Skin of body (tissue), 2 donors: ENCODE data around the gene SETD9. TPM values are rescaled to one million over a fixed set of nuclear protein-coding genes. Genes with fewer than 3 reads are reported as not detected.

Source experiments
- DNase-seq: peaks from one replicate; lab custom pipeline; 2025; lab: John Stamatoyannopoulos, UW
- total RNA-seq: library from RNA; depleted of rRNA; stranded (reverse); fragments of >200 nt; gene quantifications from one replicate; pipeline ENCODE4 v1.2.3, GENCODE V29; 2014

Gene SETD9
- total RNA-seq, 1 donor from 2014 or later: 7.8 TPM

- no peak for DNase-seq
Observed at GRCh38 chr5:56934325-56934724, 24.9 kb downstream of the SETD9 start.

DNA sequence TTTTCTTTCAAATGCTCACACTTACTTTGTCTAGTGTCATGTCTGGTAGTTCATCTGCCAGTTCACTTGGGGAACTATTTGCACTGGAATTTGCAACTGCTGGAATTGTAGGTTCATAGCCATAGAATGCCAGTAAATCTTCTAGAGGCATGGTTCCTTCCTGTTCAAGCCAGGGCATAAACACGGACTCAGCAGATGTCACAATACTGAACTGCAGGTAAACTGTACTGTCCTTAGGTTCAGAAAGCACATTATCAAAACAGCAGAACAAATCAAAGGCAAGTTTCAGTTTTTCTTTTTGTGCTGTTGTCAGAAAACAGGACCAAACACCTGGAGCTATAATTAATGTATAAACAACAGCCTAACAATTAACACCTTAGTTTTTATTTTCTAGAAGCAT lies 29.5 kb downstream of the SETD9 start:
- DNase-seq: no peak

- DNase-seq: peak; percentile 27
Observed at GRCh38 chr5:56941981-56942380, 32.6 kb downstream of the SETD9 start.

DNA sequence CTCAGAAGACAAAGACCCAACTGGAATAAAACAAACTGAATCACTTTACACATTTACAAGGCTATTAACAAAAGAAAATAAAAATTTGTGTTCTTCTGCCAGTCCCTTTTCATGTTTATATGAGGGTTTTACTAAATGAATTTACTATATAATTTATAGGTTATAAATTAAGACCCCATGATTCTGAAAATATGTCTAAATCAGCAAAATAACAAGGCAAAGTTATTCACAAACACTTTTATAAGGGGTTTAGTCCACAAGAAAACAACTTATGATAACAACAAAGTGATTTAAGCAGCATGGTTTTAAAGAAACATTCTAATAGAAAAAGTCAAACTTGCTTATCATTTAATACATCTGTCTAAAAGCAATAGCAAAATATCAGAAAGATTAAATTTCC lies 37.7 kb downstream of the SETD9 start:
- DNase-seq: no peak

- DNase-seq: peak; percentile 88
Observed at GRCh38 chr5:56950626-56951125, 41.3 kb downstream of the SETD9 start.

GRCh38 chr5:56951126-56951945 lies 41.9 kb downstream of the SETD9 start:
- DNase-seq: peak; percentile 39

DNA sequence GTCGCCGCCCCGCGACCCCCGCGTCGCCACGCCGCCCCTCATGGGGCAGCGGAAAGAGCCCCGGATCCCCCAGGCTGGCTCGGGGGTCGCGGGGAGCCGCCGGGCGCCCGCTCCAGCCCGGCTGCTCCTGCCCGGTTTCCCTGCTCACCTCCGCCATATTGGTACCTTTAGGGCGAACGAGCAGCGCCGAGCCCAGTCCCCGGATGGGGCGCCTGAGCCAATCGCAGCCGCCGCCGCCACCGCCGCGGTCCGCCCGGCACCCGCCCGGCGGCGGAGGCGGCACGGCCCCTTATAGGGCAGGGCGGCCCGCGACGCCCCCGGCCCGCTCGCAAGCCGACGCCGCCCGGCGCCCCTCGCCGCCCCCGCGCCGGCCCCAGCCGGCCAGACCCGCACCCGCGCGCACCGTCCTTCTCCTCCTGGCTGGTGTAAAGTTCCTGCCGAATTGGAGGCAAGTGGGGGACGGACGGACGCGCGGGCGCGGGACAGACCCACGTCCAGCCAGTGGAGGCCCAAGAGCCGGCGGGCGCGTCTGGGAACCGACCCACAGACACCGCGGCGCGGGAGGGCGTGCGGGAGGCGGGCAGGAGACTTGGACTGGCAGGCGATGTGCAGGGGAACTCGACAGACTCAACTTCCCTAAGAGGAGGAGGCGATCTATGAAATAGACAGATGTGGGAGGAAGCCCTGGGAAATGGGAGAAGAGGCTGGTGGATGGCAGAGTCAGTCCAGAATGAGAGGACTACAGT lies 42.7 kb downstream of the SETD9 start, which contains the start of gene MIER3:
Gene MIER3 (minus strand): TSS at position 178 of the 746 bp plus-strand sequence. CDS start 21 bp downstream, at position 157.
- peak; percentile 62 for DNase-seq

- no peak for DNase-seq
Observed at GRCh38 chr5:56954262-56954661, 44.9 kb downstream of the SETD9 start.

GRCh38 chr5:56958595-56958994 lies 49.2 kb downstream of the SETD9 start:
- no peak for DNase-seq

- DNase-seq: no peak
Observed at GRCh38 chr5:56959326-56959725, 49.9 kb downstream of the SETD9 start.

DNA sequence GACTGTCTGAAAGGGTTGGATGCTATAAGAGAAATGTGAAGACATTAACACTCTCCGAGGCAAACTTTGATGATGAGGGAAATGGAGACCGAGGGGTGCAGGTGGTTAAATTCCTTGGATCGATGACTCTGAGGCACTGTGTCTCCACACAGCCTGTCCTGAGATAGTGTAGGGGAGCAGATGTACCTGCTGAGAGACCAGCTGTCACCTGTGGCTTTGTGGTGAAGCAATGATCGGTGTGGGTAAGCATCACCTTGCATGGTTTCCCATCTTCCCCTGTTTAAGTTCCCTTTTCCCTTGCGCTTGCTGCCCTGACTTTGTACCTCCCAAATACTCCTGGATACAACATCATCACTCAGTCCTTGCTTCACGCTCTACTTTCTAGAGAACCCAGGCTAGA lies 52.4 kb downstream of the SETD9 start:
- DNase-seq: no peak

- no peak for DNase-seq
Observed at GRCh38 chr5:56962286-56962685, 52.9 kb downstream of the SETD9 start.

GRCh38 chr5:56963246-56963645 lies 53.9 kb downstream of the SETD9 start:
- no peak for DNase-seq

DNA sequence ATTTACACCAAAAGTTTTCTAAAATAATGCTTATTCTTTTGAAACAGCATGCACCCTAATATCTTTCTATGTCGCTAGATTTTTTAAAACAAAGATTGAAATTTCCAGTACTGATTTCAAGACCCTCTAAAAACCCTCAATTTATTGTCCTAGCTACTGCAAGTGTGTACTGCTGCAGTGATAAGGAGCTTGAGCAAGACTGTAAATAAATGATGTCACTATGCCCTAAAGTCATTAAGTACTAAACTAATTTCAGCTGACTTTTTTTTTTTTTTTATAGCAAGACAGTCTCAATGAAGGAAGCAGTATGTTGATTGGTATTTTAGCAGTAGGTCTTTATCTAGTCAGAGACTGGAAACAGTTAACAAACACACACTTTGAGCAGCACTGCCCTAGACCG lies 54.8 kb downstream of the SETD9 start:
- DNase-seq: no peak

Other genes starting within 250 kb of the SETD9 start
- 44.2 TPM for gene MAP3K1, start 94.0 kb upstream of the SETD9 start, total RNA-seq
- 25.5 TPM for gene MIER3, start 42.5 kb downstream of the SETD9 start, total RNA-seq